PC-3 (cell line): ENCODE measurements around the gene CROCC. TPM values are rescaled to one million over a fixed set of nuclear protein-coding genes. Genes with fewer than 3 reads are reported as not detected.
"Not testable (repeated sequence)": the region's sequence is repeated elsewhere in the genome, so short reads cannot be mapped to it uniquely, and the experiment has no call there.

Source experiments
- ATAC-seq: fragments of 200-7000 bp; cut with Tn5 transposase; 2 replicates; pipeline ENCODE4 v1.9.1; 2020; ENCODE audit warnings: mild to moderate bottlenecking, moderate library complexity
- BruUV-seq: library from RNA; stranded (reverse); fragments of 400-500 nt; replicated peaks from 2 replicates; lab custom pipeline; 2021; lab: Mats Ljungman, UMichigan
- CTCF ChIA-PET: fragments of 300-600 bp; sonication (Branson Sonifier 250); formaldehyde crosslinking; loops from one replicate; lab custom pipeline; 2022; ENCODE audit warnings: antibody characterized with exemption; lab: Charles Lee
- POLR2A ChIA-PET: fragments of 300-600 bp; sonication (Branson Sonifier 250); formaldehyde crosslinking; loops from one replicate; lab custom pipeline; 2022; ENCODE audit warnings: antibody characterized with exemption; ENCODE audit not compliant: unreplicated experiment; lab: Charles Lee
- DNase-seq: peaks from one replicate; pipeline ENCODE4 v3.0.0-alpha.2; 2015
- H2AFZ ChIP-seq: fragments of 300-600 bp; sonication (generic); 2 replicates; pipeline ENCODE4 v1.6.0; 2016; ENCODE audit warnings: antibody characterized with exemption, low read length
- H3F3A ChIP-seq: fragments of 300-600 bp; sonication (generic); one replicate; pipeline ENCODE4 v1.6.0; 2017; ENCODE audit warnings: antibody characterized with exemption, low read length, control low read depth, mild to moderate bottlenecking; ENCODE audit not compliant: unreplicated experiment
- H3K27ac ChIP-seq: fragments of 300-600 bp; sonication (generic); 2 replicates; pipeline ENCODE4 v1.5.1; 2016; ENCODE audit warnings: mild to moderate bottlenecking, low read length
- H3K27me3 ChIP-seq: fragments of 300-600 bp; sonication (generic); 2 replicates; pipeline ENCODE4 v1.6.1; 2016; ENCODE audit warnings: low read length, mixed read lengths
- H3K36me3 ChIP-seq: fragments of 300-600 bp; sonication (generic); 2 replicates; pipeline ENCODE4 v1.6.1; 2016; ENCODE audit warnings: low read depth, mixed run types, low read length, mixed read lengths
- H3K4me1 ChIP-seq: fragments of 300-600 bp; sonication (generic); 2 replicates; pipeline ENCODE4 v1.5.1; 2016; ENCODE audit warnings: low read length; ENCODE audit not compliant: insufficient read depth
- H3K4me2 ChIP-seq: fragments of 300-600 bp; sonication (generic); 2 replicates; pipeline ENCODE4 v1.6.0; 2016; ENCODE audit warnings: low read length
- H3K4me3 ChIP-seq: fragments of 300-600 bp; sonication (generic); 2 replicates; pipeline ENCODE4 v1.5.1; 2016; ENCODE audit warnings: mild to moderate bottlenecking, low read length, mixed read lengths
- H3K79me2 ChIP-seq: fragments of 300-600 bp; sonication (generic); 2 replicates; pipeline ENCODE4 v1.6.1; 2017; ENCODE audit warnings: low read length, mixed read lengths
- H3K9ac ChIP-seq: fragments of 300-600 bp; sonication (generic); 2 replicates; pipeline ENCODE4 v1.6.0; 2016; ENCODE audit warnings: mild to moderate bottlenecking, low read length
- H3K9me2 ChIP-seq: fragments of 300-600 bp; sonication (generic); replicated peaks from 2 replicates; pipeline ENCODE4 v1.6.1; 2016; ENCODE audit warnings: mixed run types, low read length, mixed read lengths
- H3K9me3 ChIP-seq: fragments of 300-600 bp; sonication (generic); 2 replicates; pipeline ENCODE4 v1.6.1; 2016; ENCODE audit warnings: low read length, mixed read lengths
- H4K20me1 ChIP-seq: fragments of 300-600 bp; sonication (generic); 2 replicates; pipeline ENCODE4 v1.6.1; 2016; ENCODE audit warnings: low read length, mixed read lengths
- CTCF ChIP-seq: fragments of 300-600 bp; sonication (generic); conservative IDR thresholded peaks from 2 replicates; pipeline ENCODE4 v1.5.1; 2017; ENCODE audit warnings: antibody characterized with exemption, low read depth, mild to moderate bottlenecking, low read length
- EZH2 ChIP-seq: fragments of 300-600 bp; sonication (generic); IDR thresholded peaks from one replicate; pipeline ENCODE4 v1.6.1; 2017; ENCODE audit warnings: antibody characterized with exemption, mild to moderate bottlenecking, low read length; ENCODE audit not compliant: unreplicated experiment
- EZH2phosphoT487 ChIP-seq: fragments of 300-600 bp; sonication (generic); IDR thresholded peaks from 2 replicates; pipeline ENCODE4 v1.6.1; 2018; ENCODE audit warnings: mild to moderate bottlenecking, antibody characterized with exemption, low read length, borderline replicate concordance
- intact Hi-C: fragments of 100-400 bp; cut with micrococcal nuclease; formaldehyde crosslinking; loops from 2 replicates; pipeline ENCODE4 v1.9.0; 2023
- total RNA-seq: library from RNA; depleted of rRNA; stranded (reverse); fragments of >200 nt; gene quantifications from 2 replicates; pipeline ENCODE4 v1.2.3, GENCODE V29; 2014

CROCC gene
- total RNA-seq, 1 experiment from 2014 or later: 24.6 TPM

- no peaks in the 10 kb centered on the region for H3K27me3 ChIP-seq
- H4K20me1 ChIP-seq: no peaks in the 10 kb centered on the region
- no peaks in the 10 kb centered on the region for H3K9me2 ChIP-seq
- H3F3A ChIP-seq: no peaks in the 10 kb centered on the region
- TF ChIP-seq EZH2 (no peak), EZH2phosphoT487 (no peak), CTCF (no peak)
- H3K4me3 ChIP-seq: no peak overlapping the region
- H3K79me2 ChIP-seq: no peaks in the 10 kb centered on the region
- CTCF ChIA-PET: no interaction called here
- POLR2A ChIA-PET: no interaction called here
- ATAC-seq (no peak), DNase-seq (no peak)
- H3K36me3 ChIP-seq: no peaks in the 10 kb centered on the region
- intact Hi-C loops: no loop called here
- H3K9me3 ChIP-seq: no peaks in the 10 kb centered on the region
- no peak overlapping the region for H3K4me2 ChIP-seq
- H2AFZ ChIP-seq: no peak overlapping the region
- H3K4me1 ChIP-seq: peaks cover 10% of the 10 kb centered on the region; the same call in 1 of the 2 replicates
- no TSS peak for BruUV-seq
- no peak overlapping the region for H3K27ac ChIP-seq
- H3K9ac ChIP-seq: no peak overlapping the region
Observed at GRCh38 chr1:16886860-16887605, 34.7 kb upstream of the CROCC start.

GRCh38 chr1:16888860-16889816 is 32.6 kb upstream of the CROCC start:
- Histone ChIP-seq H3K36me3 (no peaks in the 10 kb centered on the region), H3K4me1 (peaks cover 10% of the 10 kb centered on the region; the same call in 1 of the 2 replicates), H3K9me3 (no peaks in the 10 kb centered on the region), H3K27ac (no peak overlapping the region), H3K27me3 (no peaks in the 10 kb centered on the region), H3K4me2 (peak overlapping the region; percentile 90), H3K79me2 (no peaks in the 10 kb centered on the region), H2AFZ (peak overlapping the region; percentile 80), H3F3A (no peaks in the 10 kb centered on the region), H4K20me1 (no peaks in the 10 kb centered on the region), H3K4me3 (peak overlapping the region; percentile 62), H3K9me2 (no peaks in the 10 kb centered on the region), H3K9ac (peak overlapping the region; percentile 36)
- intact Hi-C loops: no loop called here
- CTCF ChIA-PET: no interaction called here
- DNase-seq (no peak), ATAC-seq (peak; percentile 44)
- no peak for TF ChIP-seq CTCF
- TF ChIP-seq EZH2phosphoT487: no peak
- BruUV-seq: no TSS peak
- POLR2A ChIA-PET: no interaction called here

DNA sequence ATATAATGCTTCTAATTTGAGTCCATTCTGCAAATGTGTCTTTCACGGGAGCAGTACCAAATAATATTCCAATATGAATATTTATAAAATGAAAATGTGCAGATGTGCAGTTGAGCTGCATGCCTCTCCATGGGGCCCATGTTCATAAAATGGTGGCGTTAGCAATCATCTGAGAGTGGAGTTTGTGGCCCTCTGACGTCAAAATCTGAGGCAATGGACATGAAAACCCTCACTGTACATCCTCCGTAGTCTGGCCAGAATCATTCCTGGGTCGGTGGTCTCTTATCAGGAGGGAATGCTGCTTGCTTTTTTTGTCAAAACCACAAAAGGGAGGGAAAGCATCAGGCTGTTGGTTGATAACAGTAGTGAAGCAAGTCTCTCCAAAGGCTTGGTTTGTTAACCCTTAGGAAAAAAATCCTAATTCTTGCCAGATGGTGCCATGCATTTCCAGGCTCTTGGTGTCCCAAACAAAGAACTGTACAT is 31.2 kb upstream of the CROCC start:
- H3K9me3 ChIP-seq, intact Hi-C loops, CTCF ChIA-PET, H3K4me3 ChIP-seq, H3K36me3 ChIP-seq, H4K20me1 ChIP-seq, H3K27me3 ChIP-seq, DNase-seq, H3F3A ChIP-seq, H3K4me2 ChIP-seq, H3K27ac ChIP-seq, POLR2A ChIA-PET, H2AFZ ChIP-seq, H3K9me2 ChIP-seq, ATAC-seq, H3K79me2 ChIP-seq, BruUV-seq, H3K9ac ChIP-seq: not testable (repeated sequence)
- H3K4me1 ChIP-seq: peaks cover 14% of the 10 kb centered on the region; the same call in 1 of the 2 replicates

DNA sequence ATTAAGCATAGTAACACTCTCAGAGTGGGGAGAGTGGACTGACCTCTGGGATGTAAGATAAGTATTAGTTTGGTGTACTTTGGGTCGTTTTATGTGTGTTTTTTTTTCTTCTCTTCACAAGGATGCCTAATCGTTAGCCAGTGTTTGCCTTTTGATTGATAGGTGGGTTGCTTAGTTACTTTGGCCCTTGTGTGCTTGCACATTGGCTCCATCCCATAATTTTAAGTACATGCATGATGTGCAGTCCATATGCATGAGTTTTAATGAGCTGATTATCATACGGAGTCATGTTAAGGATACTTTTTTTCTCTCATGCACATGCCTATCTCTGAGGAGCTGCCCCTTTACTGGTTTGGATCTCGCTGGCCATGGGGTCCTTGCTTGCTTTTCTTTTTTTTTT is 30.7 kb upstream of the CROCC start:
- H3K27me3 ChIP-seq, H2AFZ ChIP-seq, H3K4me3 ChIP-seq, H3K36me3 ChIP-seq, H3K9ac ChIP-seq, H3K79me2 ChIP-seq, H3K4me2 ChIP-seq, BruUV-seq, H3F3A ChIP-seq, H3K9me3 ChIP-seq, CTCF ChIA-PET, H4K20me1 ChIP-seq, intact Hi-C loops, H3K9me2 ChIP-seq, POLR2A ChIA-PET, H3K27ac ChIP-seq, DNase-seq, ATAC-seq: not testable (repeated sequence)
- peaks cover 14% of the 10 kb centered on the region; the same call in 1 of the 2 replicates for H3K4me1 ChIP-seq
